PFSK-1 (cell line): ENCODE data around the gene SIL1.

ENCODE experiments used
- FOXP2 ChIP-seq: optimal IDR thresholded peaks from 2 replicates; pipeline ENCODE3; 2011; ENCODE audit warnings: borderline replicate concordance, control low read depth, inconsistent platforms; ENCODE audit not compliant: insufficient read depth; ENCODE audit errors: extremely low read length, extremely low read depth
- POLR2AphosphoS5 ChIP-seq: IDR thresholded peaks from 2 replicates; pipeline ENCODE4 v1.6.1; 2012; ENCODE audit warnings: low read depth, mild to moderate bottlenecking, control low read depth, low read length, moderate library complexity
- SIN3A ChIP-seq: IDR thresholded peaks from 2 replicates; pipeline ENCODE4 v1.6.1; 2012; ENCODE audit warnings: mild to moderate bottlenecking, low read length, moderate library complexity, borderline replicate concordance; ENCODE audit not compliant: insufficient read depth
- TAF1 ChIP-seq: IDR thresholded peaks from 2 replicates; pipeline ENCODE4 v1.6.1; 2012; ENCODE audit warnings: low read length, control low read depth, borderline replicate concordance; ENCODE audit not compliant: insufficient read depth
- TF ChIP-seq, protein P1 (sequence below), 2 experiments: IDR thresholded peaks; 2 replicates each; pipeline versions ENCODE4 v1.6.1 to v1.8.0; 2011 to 2012; ENCODE audit warnings: low read depth in 2 of 2, low read length in 2 of 2, control low read depth in 1 of 2, inconsistent platforms in 1 of 2, mild to moderate bottlenecking in 1 of 2, moderate library complexity in 1 of 2; ENCODE audit not compliant: insufficient read depth in 1 of 2

Gene SIL1

DNA sequence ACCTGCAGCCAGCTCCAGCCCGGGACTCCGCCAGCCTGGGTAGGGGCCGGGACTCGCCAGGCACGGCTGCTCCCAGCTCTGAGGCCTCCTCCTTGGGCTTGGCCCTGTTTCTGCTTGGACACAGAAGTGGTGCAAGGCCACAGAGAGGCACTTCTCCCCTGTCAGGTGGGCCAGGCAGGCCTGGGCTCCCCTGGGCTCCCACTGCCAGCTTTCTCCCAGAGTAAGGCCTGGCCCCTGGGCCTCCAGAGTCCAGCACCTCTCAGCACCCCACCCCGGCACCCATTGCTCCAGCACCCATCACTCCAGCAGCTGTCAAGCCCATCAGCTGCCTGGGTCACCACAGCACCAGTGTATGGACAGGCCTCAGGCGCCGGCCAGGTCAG lies 251.9 kb downstream of the SIL1 start:
- TF ChIP-seq, protein P1, sequence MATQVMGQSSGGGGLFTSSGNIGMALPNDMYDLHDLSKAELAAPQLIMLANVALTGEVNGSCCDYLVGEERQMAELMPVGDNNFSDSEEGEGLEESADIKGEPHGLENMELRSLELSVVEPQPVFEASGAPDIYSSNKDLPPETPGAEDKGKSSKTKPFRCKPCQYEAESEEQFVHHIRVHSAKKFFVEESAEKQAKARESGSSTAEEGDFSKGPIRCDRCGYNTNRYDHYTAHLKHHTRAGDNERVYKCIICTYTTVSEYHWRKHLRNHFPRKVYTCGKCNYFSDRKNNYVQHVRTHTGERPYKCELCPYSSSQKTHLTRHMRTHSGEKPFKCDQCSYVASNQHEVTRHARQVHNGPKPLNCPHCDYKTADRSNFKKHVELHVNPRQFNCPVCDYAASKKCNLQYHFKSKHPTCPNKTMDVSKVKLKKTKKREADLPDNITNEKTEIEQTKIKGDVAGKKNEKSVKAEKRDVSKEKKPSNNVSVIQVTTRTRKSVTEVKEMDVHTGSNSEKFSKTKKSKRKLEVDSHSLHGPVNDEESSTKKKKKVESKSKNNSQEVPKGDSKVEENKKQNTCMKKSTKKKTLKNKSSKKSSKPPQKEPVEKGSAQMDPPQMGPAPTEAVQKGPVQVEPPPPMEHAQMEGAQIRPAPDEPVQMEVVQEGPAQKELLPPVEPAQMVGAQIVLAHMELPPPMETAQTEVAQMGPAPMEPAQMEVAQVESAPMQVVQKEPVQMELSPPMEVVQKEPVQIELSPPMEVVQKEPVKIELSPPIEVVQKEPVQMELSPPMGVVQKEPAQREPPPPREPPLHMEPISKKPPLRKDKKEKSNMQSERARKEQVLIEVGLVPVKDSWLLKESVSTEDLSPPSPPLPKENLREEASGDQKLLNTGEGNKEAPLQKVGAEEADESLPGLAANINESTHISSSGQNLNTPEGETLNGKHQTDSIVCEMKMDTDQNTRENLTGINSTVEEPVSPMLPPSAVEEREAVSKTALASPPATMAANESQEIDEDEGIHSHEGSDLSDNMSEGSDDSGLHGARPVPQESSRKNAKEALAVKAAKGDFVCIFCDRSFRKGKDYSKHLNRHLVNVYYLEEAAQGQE (IDR thresholded peaks at IDR 0.05; ENCODE audit: insufficient read depth in 1 of 2, low read depth in 2 of 2, low read length in 2 of 2): no peak
- no peak for TF ChIP-seq FOXP2
- TF ChIP-seq TAF1: no peak
- no peak for TF ChIP-seq POLR2AphosphoS5
- no peak for TF ChIP-seq SIN3A

DNA sequence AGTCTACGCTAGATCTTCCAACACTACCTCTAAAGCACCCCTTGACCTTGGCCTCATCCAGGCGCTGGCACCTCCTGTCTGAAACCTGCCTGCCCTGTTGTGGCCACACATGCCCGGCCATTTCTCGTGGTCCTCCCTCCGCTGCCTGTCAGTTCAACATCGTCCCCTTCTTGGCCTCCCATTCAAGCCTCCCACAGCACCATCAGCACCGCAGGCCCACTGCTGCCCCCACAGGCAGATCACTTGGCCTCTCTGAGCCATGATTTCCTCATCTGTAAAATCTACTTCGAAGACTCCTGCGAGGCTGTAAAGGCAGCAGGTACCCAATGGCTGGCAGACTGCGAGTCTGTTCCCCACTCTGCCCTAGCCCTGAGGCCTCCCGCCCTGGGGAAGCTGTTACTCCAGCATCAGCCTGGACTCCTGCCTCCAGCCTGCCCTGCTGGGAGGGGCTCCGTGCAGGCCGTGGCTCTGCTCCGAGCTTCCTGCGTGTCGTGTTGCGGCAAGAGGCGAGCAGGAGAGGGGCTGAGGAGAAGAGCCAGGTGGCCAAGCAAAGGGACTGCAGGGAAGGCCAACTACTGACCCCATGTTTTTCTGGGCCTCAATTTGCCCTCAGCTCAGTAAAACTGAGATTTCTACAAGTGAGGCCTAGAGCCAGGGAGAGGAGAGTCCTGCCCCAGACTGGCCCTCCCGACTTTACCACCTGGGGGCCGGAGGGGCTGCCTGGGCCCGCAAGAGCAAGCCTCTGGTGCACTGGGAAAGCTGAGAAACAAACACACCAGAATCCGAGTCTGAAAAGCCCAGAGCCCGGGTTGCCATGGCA lies 252.5 kb downstream of the SIL1 start:
- TF ChIP-seq TAF1 (no peak), SIN3A (no peak), FOXP2 (no peak), POLR2AphosphoS5 (no peak)
- TF ChIP-seq, protein P1 (IDR thresholded peaks at IDR 0.05; ENCODE audit: insufficient read depth in 1 of 2, low read depth in 2 of 2, low read length in 2 of 2): no peak

DNA sequence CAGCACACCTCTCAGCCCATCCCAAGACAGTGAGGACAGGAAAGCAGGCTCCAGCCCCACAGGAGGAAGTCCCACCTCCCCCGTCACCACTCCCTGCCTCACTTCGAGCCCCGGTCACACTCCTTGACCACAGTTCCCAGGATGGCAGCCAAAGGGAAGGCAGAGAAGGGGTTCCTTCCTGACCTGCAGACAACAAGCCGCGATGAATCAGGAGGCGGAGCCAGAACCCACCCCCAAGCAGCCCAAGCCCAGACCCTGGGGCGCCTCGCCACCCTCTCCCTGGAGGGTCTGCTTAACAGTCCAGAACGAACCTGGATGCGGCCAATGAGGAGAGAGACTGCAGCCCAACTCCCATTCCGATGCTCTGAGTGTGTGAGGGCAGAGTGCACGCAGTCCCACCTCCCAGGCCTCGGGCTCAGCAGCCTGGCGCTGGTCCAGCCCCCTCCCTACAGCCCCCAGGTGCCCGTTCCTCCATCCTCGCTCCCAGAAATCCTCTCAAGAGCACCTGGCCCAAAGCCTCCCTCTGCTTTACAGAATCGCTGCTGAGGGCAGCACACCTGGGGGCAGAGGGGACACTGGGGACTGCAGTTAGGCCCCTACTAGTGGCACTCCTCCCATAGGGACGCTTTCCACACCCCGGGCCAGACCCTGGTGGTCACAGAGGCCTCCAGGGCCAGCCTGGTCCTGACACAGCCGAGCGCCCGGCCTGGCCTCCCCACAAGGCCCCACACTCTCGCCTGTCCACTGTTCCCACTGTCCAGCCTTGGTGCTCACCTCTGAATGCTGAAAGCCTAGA lies 253.4 kb downstream of the SIL1 start:
- TF ChIP-seq SIN3A (no peak), FOXP2 (no peak), TAF1 (no peak), POLR2AphosphoS5 (no peak)
- TF ChIP-seq, protein P1 (IDR thresholded peaks at IDR 0.05; ENCODE audit: insufficient read depth in 1 of 2, low read depth in 2 of 2, low read length in 2 of 2): no peak

DNA sequence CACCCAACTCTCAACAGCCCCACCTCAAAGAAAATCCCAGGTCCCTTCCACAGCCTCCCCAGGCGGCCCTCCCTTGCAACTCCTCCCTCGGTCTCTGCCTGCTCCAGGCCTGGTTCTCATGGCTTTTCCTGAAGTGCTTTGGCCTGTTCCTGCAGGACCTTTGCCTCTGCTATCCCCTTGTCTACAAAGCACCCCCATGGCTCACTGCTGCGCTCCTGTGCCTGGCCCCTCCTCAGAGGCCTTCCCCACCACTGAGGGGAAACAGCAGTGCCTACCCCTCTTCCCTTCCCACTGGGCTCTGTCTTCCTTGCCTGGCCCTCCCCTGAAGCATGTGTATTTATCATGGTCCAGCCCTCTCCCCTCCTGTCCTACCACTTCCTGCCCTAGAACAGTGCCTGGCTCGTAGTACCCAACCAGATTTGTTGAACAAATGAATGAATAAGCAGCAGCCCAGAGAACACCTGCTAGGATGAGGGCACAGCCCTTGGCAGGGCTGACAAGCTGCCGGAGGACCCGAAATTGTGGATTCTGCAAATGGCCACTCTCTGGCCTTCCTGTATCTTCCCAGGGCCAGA lies 254.5 kb downstream of the SIL1 start:
- no peak for TF ChIP-seq SIN3A
- TF ChIP-seq POLR2AphosphoS5: no peak
- TF ChIP-seq TAF1: no peak
- TF ChIP-seq FOXP2: no peak
- TF ChIP-seq, protein P1 (IDR thresholded peaks at IDR 0.05; ENCODE audit: insufficient read depth in 1 of 2, low read depth in 2 of 2, low read length in 2 of 2): no peak
